ENCODE measurements around the gene CHID1. TPM values are rescaled to one million over a fixed set of nuclear protein-coding genes. Genes with fewer than 3 reads are reported as not detected.

Gene CHID1
- total and polyA plus RNA-seq, 2 of the 8 experiments (the other 6 are each of a cell fraction or from before 2014, with no cell fraction given) = 81.2 to 88.5 TPM

- TF ChIP-seq E2F6 (IDR thresholded peaks at IDR 0.05) = no peak; the same call in 1 of the 2 replicates
- TF ChIP-seq POLR2A (IDR thresholded peaks at IDR 0.05; ENCODE audit: control extremely low read depth in 1 of 2, low read depth in 2 of 2, low read length in 2 of 2) = peak in 1 of 2 experiments; percentile 33; a peak in 2 of 3 replicates
- TF ChIP-seq SP4 (IDR thresholded peaks at IDR 0.05; ENCODE audit: low read length) = no peak
Measured at GRCh38 chr11:910589-911030, at the start of gene CHID1 (continued).
